ENCODE measurements around the gene CEP131. TPM values are rescaled to one million over a fixed set of nuclear protein-coding genes. Genes with fewer than 3 reads are reported as not detected.

The CEP131 gene
- total and polyA plus RNA-seq, 2 of the 8 experiments (the other 6 are each of a cell fraction or from before 2014, with no cell fraction given), result 5.9 to 23.2 TPM

GRCh38 chr17:81261096-81261495 is 38.3 kb upstream of the CEP131 start:
- 96% methylated on average over 18 of the region's 18 CpGs; no CpG with 5 or more reads in 1 of the 2 experiments for WGBS, 2 experiments (ENCODE audit: extremely low coverage in 1 of 2, insufficient coverage in 1 of 2, insufficient read length in 1 of 2, insufficient replicate concordance in 2 of 2, low coverage in 1 of 2, low lambda C conversion rate in 2 of 2, missing lambda C conversion rate in 1 of 2)
- H4K20me1 ChIP-seq (replicated peaks in 1 of 2; ENCODE audit: control insufficient read depth in 1 of 2, insufficient read depth in 2 of 2, low read length in 2 of 2), result peaks cover 0 to 12% of the 10 kb centered on the region in 2 experiments
- H2AFZ ChIP-seq (ENCODE audit: low read length), result no peak overlapping the region
- H2BK120ac ChIP-seq (replicated peaks; ENCODE audit: low read depth, low read length), result no peak overlapping the region
- H3K4me3 ChIP-seq (ENCODE audit: extremely low read depth in 1 of 4, insufficient read depth in 2 of 4, low read depth in 3 of 4, low read length in 4 of 4), result no peak overlapping the region
- no peaks in the 10 kb centered on the region for H3K79me2 ChIP-seq (ENCODE audit: control insufficient read depth in 1 of 2, insufficient read depth in 2 of 2, low read length in 2 of 2)
- H3K36me3 ChIP-seq (ENCODE audit: control insufficient read depth in 2 of 4, insufficient read depth in 4 of 4, low read length in 3 of 4), result peaks cover 0 to 7% (median 4%) of the 10 kb centered on the region in 4 experiments; a peak in 3 of 8 replicates
- H4K5ac ChIP-seq (ENCODE audit: insufficient read length, low read depth, low read length), result no peak overlapping the region
- no peak overlapping the region for H3K27ac ChIP-seq (ENCODE audit: low read depth, low read length)
- no peaks in the 10 kb centered on the region for H3K4me1 ChIP-seq (replicated peaks in 1 of 4; ENCODE audit: control insufficient read depth in 3 of 4, insufficient read depth in 4 of 4, low read length in 3 of 4)
- peaks cover 5% of the 10 kb centered on the region; the same call in 1 of the 2 replicates for H3K79me1 ChIP-seq (ENCODE audit: low read depth, low read length)
- H3K23ac ChIP-seq (ENCODE audit: insufficient read length), result no peak overlapping the region
- no peak overlapping the region for H3K56ac ChIP-seq (replicated peaks; ENCODE audit: insufficient read length, low read depth, low read length)
- H3K27me3 ChIP-seq (replicated peaks in 1 of 4; ENCODE audit: control insufficient read depth in 3 of 4, extremely low read depth in 1 of 4, insufficient read depth in 3 of 4, low read length in 3 of 4), result no peaks in the 10 kb centered on the region
- H4K91ac ChIP-seq (replicated peaks; ENCODE audit: insufficient read length, low read length), result no peak overlapping the region
- no peak overlapping the region for H3K9ac ChIP-seq (replicated peaks in 1 of 4; ENCODE audit: extremely low read depth in 1 of 4, low read depth in 3 of 4, low read length in 3 of 4)
- DNase-seq (ENCODE audit: low read depth in 1 of 2, low spot score in 2 of 2) (no peak), FAIRE-seq (no peak)
- no peak overlapping the region for H3K14ac ChIP-seq (ENCODE audit: insufficient read length)
- H2BK20ac ChIP-seq (ENCODE audit: low read length), result no peak overlapping the region
- TF ChIP-seq POU5F1 (IDR thresholded peaks at IDR 0.05; ENCODE audit: low read depth, low read length), result no peak
- no peak for TF ChIP-seq TBP (IDR thresholded peaks at IDR 0.05; ENCODE audit: low read depth, low read length)
- no peak for TF ChIP-seq RFX5 (IDR thresholded peaks at IDR 0.05; ENCODE audit: borderline replicate concordance, low read depth, low read length)
- H4K8ac ChIP-seq (ENCODE audit: extremely low read depth, insufficient read depth, low read length), result no peak overlapping the region
- H3K9me3 ChIP-seq (ENCODE audit: insufficient read depth in 2 of 2, low read depth in 1 of 2, low read length in 1 of 2), result no peaks in the 10 kb centered on the region
- no peak overlapping the region for H3K4me2 ChIP-seq (ENCODE audit: insufficient read depth in 1 of 2, low read depth in 2 of 2, low read length in 2 of 2)
- no peak overlapping the region for H2BK15ac ChIP-seq (ENCODE audit: low read length)
- POLR2A ChIA-PET (ENCODE audit: partially characterized antibody), result interaction anchor here (0.7 to 1.4 kb wide), 3 partner anchors 9 to 252 kb away, joined by 3 to 4 read pairs (median 3); no protein-coding TSS in a partner anchor
- no peak overlapping the region for H3K4ac ChIP-seq (replicated peaks; ENCODE audit: insufficient read length, low read depth, low read length)
- no peak overlapping the region for H2BK5ac ChIP-seq (ENCODE audit: low read depth, low read length)
- CTCF ChIA-PET (ENCODE audit: partially characterized antibody), result interaction anchor here (0.9 to 2.2 kb wide), 6 partner anchors 18 to 277 kb away, joined by 3 to 8 read pairs (median 3); no protein-coding TSS in a partner anchor
- no peak overlapping the region for H3K18ac ChIP-seq (ENCODE audit: extremely low read depth, low read length)
- no peaks in the 10 kb centered on the region for H3K23me2 ChIP-seq (ENCODE audit: low read depth, low read length)
- H2BK12ac ChIP-seq (ENCODE audit: low read depth, low read length), result no peak overlapping the region
- H2AK5ac ChIP-seq (ENCODE audit: low read depth, low read length), result no peak overlapping the region

Measured in H1 (cell line).